Measurements from ENCODE around the gene TAL1.

Gene TAL1

DNA sequence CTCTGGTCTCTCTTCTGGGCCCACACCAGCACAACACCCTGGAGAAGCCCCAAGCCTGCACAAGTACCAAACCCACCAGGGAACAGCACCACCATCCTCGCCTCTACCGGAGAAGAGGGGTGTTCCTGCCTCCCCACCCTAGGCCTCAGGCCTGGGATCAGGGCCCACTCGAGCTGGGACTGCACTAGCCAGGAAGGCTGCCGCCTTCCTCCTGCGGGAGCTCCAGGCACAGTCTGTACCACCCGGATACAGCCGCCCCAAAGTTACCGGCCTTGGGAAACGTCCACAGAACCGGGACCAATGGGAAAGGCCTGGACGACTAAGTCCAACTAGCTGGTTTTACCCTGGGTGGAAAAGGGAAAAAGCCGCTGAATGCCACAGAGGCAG, 3.4 kb downstream of the TAL1 start:
- no peak for DNase-seq (ENCODE audit: extremely low read depth, low read depth)
- TF ChIP-seq, protein P1, sequence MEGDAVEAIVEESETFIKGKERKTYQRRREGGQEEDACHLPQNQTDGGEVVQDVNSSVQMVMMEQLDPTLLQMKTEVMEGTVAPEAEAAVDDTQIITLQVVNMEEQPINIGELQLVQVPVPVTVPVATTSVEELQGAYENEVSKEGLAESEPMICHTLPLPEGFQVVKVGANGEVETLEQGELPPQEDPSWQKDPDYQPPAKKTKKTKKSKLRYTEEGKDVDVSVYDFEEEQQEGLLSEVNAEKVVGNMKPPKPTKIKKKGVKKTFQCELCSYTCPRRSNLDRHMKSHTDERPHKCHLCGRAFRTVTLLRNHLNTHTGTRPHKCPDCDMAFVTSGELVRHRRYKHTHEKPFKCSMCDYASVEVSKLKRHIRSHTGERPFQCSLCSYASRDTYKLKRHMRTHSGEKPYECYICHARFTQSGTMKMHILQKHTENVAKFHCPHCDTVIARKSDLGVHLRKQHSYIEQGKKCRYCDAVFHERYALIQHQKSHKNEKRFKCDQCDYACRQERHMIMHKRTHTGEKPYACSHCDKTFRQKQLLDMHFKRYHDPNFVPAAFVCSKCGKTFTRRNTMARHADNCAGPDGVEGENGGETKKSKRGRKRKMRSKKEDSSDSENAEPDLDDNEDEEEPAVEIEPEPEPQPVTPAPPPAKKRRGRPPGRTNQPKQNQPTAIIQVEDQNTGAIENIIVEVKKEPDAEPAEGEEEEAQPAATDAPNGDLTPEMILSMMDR (IDR thresholded peaks at IDR 0.05; ENCODE audit: low read depth, low read length): no peak

DNA sequence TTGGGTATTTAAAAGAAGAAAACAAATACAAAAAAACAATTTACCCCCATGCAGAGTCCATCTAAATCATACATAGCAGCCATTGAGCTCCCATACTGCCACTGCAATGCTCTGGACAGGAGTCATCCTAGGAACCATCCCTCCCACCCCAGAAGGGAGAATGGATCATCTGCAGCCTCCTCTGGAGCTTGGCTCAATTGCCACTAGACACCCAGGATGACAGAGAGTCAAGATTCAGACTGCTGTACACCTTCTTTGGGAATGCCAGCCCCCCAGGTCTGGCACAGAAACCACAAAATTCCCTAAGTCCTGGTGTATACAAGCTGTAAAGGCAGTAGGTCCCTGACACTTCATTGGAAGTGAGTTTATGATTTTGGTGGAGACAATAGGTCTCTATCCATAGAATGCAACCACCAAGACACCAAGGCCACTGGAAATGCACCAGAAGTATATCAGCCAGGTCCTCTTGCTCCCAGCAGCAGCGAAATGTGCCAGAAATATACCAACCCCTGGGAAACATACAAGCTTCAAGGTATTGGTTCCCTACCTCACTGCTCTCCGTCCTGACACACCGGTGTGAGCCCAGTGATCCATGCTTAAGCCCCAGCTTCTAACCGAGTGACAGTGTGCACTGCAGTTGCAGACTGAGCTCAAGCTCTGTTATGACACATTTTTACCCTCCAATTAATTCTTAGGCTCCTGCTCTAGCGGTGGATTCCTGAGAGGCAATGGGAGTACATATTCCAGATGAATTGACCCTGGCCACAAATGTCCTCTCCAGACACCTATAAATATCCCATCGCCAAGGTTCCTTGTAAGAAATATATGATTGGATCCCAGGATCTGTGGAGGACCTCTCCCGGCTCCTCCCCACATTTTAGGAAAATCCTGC, 4.4 kb downstream of the TAL1 start:
- TF ChIP-seq, protein P1 (IDR thresholded peaks at IDR 0.05; ENCODE audit: low read depth, low read length): no peak
- no peak for DNase-seq (ENCODE audit: extremely low read depth, low read depth)

DNA sequence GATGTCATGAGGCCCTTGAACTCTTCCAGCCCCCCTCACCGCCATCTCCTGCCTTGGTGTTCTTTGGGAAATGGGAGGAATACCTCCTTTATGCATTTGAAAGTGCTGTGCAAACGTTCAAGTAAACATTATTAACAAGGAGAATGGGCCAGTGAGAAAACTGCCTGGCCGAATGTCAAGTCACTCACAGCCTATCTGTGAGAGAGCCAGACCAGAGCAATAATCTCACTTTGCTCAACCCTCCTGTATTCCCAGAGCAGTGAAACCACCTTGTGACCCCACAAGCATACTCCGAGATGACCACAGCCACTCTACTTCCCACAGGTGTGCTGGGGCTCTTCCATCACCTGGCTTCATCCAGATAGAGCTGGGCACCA, 5.2 kb downstream of the TAL1 start:
- TF ChIP-seq, protein P1 (IDR thresholded peaks at IDR 0.05; ENCODE audit: low read depth, low read length): no peak
- no peak for DNase-seq (ENCODE audit: extremely low read depth, low read depth)

DNA sequence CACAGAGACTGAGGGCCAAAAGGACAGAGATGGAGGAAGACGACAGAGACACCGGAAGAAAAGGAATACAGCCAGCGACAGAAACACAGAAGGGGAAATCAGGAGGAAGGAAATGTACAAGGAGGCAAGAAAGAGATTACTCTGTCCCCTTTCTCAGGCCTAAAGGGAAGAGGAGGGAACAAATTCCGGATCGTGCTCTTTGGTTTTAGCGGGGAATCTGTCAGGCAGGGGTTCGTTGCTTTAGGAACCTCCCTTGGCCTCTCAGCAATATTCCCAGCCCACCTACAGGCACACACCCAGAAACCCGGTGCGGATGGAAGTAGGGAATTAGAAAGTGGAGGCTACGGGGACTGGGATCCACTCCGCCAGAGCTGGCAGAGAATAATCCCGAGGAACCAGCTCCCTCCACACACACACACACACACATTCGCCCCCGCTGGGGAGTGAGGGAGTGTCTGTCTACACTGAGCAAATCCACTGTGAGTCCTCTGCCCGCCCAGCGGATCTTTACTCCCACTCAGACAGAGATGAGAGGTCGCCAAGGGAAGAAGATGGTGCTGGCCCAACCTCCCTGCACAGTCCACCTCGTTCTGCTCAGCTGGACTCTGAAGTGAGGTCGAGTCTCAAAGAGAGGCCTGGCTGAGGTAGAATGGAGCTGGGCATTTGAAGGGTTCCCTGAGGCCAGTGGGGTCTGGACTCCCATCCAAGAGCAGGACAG, 5.7 kb downstream of the TAL1 start:
- TF ChIP-seq, protein P1 (IDR thresholded peaks at IDR 0.05; ENCODE audit: low read depth, low read length): no peak
- no peak for DNase-seq (ENCODE audit: extremely low read depth, low read depth)

DNA sequence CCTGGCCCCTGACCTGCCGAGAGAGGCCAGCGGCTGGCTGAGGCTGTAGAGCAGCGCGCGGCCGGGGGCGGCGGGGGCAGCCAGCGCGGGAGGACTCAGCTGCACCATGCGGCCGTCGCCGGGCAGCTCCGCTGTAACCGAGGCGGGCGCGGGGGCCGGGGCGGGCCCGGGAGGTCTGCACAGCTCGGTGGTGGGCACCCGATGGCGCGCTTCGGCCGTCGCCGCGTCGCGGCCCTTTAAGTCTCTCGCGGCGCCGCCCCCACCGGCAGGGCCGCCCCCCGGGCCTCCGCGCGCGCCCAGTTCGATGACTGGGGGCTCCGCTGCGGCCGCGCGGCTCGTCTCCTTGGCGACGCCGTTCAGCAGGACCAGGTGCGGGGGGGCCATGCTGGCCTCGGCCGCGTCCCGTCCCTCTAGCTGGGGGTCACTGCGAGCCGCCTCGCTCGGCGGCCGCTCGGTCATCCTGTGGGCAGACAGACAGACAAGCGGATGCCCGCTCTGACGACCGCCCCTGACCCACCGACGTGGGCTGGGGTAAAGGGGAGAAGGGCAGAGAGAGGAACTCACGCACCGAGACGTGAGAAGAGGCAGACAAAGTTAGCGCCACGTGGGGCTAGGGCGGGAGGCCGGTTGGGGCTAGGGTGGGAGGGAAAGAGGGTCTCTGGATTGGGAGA, 6.5 kb downstream of the TAL1 start:
- no peak for DNase-seq (ENCODE audit: extremely low read depth, low read depth)
- TF ChIP-seq, protein P1 (IDR thresholded peaks at IDR 0.05; ENCODE audit: low read depth, low read length): no peak

DNA sequence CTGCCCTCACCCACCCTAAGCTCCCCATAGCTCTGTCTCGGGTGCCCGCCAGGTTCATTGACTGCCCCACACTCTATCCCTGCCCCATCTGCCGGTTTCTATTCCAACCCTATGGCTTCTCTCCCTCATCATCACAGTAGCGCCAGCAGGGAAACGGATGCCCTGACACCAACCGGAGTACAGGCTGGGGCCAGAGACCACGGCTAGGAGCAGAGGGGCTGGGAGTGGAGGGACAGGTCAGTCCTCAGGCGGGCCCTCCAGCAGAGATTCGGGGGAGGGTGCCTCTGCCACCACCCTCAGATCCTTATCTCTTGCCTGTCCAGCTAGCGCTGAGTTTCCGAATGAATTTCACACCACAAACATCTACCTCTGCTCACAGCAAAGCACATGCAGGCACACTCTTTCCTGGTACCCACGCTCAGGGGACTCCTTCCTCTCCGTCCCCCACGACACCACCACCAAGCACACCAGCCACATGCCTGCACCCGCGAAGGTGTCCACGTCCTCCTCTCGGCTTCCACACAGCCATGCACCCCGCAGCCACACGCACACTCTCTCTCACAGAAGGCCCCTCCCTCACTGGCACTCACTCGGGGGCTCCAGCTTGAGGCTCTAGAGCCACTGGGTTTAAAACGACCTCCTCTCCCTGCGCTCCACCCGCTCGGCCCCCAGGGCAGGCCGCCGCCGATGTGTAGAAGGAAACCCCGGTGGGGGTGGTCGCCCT, 7.2 kb downstream of the TAL1 start:
- TF ChIP-seq, protein P1 (IDR thresholded peaks at IDR 0.05; ENCODE audit: low read depth, low read length): no peak
- DNase-seq (ENCODE audit: extremely low read depth, low read depth): no peak

Data from AG09319 (cell line).